ENCODE measurements around the gene DENND5B. TPM values are rescaled to one million over a fixed set of nuclear protein-coding genes. Genes with fewer than 3 reads are reported as not detected.
"Not testable (repeated sequence)": the region's sequence is repeated elsewhere in the genome, so short reads cannot be mapped to it uniquely, and the experiment has no call there.

DENND5B gene
- total and polyA plus RNA-seq, 10 of the 15 experiments (the other 5 are each of a cell fraction or from before 2014, with no cell fraction given): 0.39 to 32.5 (median 20.6) TPM

GRCh38 chr12:31570880-31571279 lies 20.1 kb downstream of the DENND5B start (continued):
- TF ChIP-seq USF2 (IDR thresholded peaks at IDR 0.05; ENCODE audit: borderline replicate concordance, low read depth, low read length) (no peak), RCOR1 (conservative IDR thresholded peaks at IDR 0.05; ENCODE audit: low read depth, low read length) (no peak), MTA3 (IDR thresholded peaks at IDR 0.05; ENCODE audit: borderline replicate concordance, low read length) (no peak), STAT1 (conservative IDR thresholded peaks at IDR 0.05) (no peak), NFYB (IDR thresholded peaks at IDR 0.05; ENCODE audit: insufficient read depth, low read depth, low read length) (no peak), MAX (IDR thresholded peaks at IDR 0.05; ENCODE audit: low read depth, low read length) (no peak), ASH2L (IDR thresholded peaks at IDR 0.05; ENCODE audit: borderline replicate concordance, low read depth) (no peak), POLR2A (IDR thresholded peaks at IDR 0.05; ENCODE audit: low read depth, low read length) (no peak)

- Histone ChIP-seq H3K4me1 (ENCODE audit: control insufficient read depth, insufficient read depth, low read length) (peaks cover 18% of the 10 kb centered on the region; the same call in 1 of the 2 replicates), H3K79me2 (ENCODE audit: control insufficient read depth, insufficient read depth, low read length) (peaks cover 81% of the 10 kb centered on the region)
- FAIRE-seq; CTCF ChIA-PET; H3K27ac ChIP-seq (ENCODE audit: control insufficient read depth, insufficient read depth); SMC1A ChIA-PET (ENCODE audit: uncharacterized antibody, unreplicated experiment); H4K20me1 ChIP-seq (ENCODE audit: control insufficient read depth, insufficient read depth); H3K36me3 ChIP-seq (ENCODE audit: control insufficient read depth in 2 of 2, insufficient read depth in 2 of 2, low read length in 1 of 2); BruUV-seq (replicated peaks); RAD21 ChIA-PET (ENCODE audit: unreplicated experiment); H2AFZ ChIP-seq (ENCODE audit: control insufficient read depth, low read depth, low read length); H3K4me3 ChIP-seq; DNase-seq (ENCODE audit: low read depth, low spot score); H3K4me2 ChIP-seq (ENCODE audit: control insufficient read depth, insufficient read depth); intact Hi-C loops (cut with micrococcal nuclease; ENCODE audit: unreplicated experiment); ATAC-seq; POLR2A ChIA-PET; H3K9me3 ChIP-seq (replicated peaks; ENCODE audit: control insufficient read depth, insufficient read depth, low read length); H3K27me3 ChIP-seq (replicated peaks in 1 of 2; ENCODE audit: control insufficient read depth in 2 of 2, insufficient read depth in 2 of 2, low read length in 1 of 2); H3K9ac ChIP-seq (ENCODE audit: control insufficient read depth, insufficient read depth, low read length); in situ Hi-C loops (cut with MboI): not testable (repeated sequence)
- 97% methylated on average over 2 of the region's 2 CpGs for whole genome bisulfite sequencing (ENCODE audit: insufficient coverage, insufficient replicate concordance, low lambda C conversion rate, missing lambda C conversion rate)
These were observed 21.4 kb downstream of the DENND5B start for GRCh38 chr12:31569517-31569916.

Data from GM12878 (cell line).